HG03095 (cell line): ENCODE measurements around the gene CCDC17.

Experiments used
- ATAC-seq: cut with Tn5 transposase; IDR thresholded peaks from one replicate; pipeline ENCODE4 v1.9.1; 2021; ENCODE audit warnings: moderate library complexity; ENCODE audit not compliant: unreplicated experiment

Gene CCDC17

DNA sequence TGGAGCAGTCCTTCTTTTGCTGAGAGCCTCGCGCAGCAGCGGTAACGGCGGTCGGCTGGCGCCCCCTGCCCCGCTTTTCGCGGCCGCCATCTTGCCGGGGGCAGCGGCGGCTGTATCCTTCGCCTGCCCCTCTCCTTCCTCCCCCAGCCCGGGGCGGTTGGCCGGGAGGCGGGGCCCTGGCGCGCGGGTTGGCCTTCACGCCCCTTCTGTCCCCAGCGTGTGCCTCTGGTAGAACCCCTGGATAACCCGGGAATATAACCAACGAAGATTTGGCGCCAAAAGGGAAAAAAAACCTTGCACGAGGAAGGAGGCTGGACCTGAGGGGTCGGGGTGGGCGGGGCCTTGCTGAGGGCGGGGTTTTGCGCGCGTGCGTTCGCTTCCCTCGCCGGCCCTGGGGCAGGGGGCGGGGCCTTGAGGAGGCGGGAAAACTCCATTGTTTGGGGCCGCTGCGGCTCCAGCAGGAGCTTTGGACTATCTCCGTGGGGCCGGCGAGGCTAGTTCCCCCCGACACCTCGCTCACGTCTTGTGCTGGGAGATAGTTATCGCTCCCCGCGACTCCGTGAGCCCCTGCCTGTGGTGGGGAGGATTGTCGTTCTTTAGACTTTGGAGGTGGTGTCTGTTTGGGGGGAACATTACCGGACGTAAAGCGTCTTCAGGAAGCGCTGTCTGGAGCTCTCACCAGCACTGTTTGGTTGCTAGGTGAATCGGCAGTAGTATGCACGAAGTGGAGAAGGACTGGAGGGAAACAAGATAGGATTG lies 39.3 kb downstream of the CCDC17 start:
- ATAC-seq, result peak; percentile 34

GRCh38 chr1:45583666-45584350 lies 40.0 kb downstream of the CCDC17 start, which contains the start of gene NASP:
TSS of gene NASP (plus strand) at chr1:45584041. CDS start at chr1:45584147, 106 bp downstream.
- ATAC-seq, result peak; percentile 44

DNA sequence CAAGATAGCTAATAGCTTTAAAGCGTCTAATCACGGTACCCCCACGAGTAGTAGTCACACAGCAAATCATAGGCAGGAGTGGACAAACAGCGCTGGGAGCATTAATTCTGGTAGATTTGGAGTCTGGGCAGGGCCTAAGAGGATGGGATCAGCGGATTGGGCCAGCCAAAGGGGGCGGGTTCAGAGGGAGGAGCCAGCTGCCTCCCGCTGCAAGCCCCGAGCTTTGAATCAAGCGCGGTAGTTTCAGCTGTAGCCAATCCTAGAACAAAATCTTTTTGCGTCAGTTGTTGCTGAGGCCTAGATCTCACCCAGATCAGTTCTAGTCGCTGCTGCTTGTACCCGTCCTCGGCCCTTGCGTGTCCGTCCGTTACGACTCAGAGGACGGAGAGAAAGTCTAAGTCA lies 40.6 kb downstream of the CCDC17 start:
- ATAC-seq, result peak; percentile 69

DNA sequence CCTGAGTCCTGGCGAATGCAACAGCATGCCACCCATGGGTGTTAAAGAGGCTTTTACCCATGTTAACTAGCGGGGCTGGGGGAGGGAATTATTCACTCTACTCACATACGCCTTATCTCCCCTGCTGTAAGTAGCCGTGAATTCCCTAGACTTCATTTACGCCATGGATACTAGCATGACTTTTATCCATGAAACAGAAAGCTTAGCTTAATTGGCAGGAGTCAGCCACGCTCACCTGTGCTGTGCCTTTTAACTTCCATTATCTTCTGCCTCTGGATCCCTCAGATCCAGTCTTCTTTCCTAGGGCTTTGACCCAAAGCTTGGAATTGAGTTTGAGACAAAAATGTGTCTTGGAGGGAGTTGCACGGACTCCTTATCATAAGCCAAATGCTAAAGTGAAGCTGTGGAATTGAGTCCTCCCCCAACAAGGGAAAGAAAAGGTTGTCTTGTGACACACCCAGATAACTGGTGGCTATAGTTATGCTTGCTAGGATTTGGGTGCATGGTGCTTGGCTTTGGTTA lies 49.7 kb downstream of the CCDC17 start:
- no peak for ATAC-seq

- ATAC-seq, result no peak
These were observed 50.5 kb downstream of the CCDC17 start for GRCh38 chr1:45573231-45573804.

GRCh38 chr1:45570631-45571030 lies 53.2 kb downstream of the CCDC17 start:
- ATAC-seq, result no peak
